GM12801 (cell line): ENCODE measurements around the gene IRGC.

Experiments
- TF ChIP-seq, protein P1 (sequence below): IDR thresholded peaks from one replicate; pipeline ENCODE4 v1.5.1; 2011; ENCODE audit warnings: control low read depth; ENCODE audit not compliant: insufficient read length; ENCODE audit errors: extremely low read depth

IRGC gene

DNA sequence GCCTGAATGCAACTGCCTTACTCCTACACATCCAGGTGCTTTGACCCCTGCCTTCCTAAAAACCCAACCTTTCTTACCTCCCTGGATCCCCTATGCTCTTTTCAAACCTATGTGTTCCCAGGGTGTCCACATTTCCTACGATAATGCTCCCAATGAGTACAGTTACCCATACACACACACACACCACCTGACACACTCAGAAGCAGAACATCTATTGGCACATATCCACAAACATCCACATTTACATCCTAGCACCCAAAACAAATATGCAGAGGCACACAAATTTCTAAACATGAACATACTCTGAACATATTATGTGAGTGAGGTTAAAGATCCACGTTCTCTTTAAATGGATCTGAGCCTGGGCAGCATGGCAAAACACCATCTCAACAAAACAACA, 23.5 kb upstream of the IRGC start:
- TF ChIP-seq, protein P1, sequence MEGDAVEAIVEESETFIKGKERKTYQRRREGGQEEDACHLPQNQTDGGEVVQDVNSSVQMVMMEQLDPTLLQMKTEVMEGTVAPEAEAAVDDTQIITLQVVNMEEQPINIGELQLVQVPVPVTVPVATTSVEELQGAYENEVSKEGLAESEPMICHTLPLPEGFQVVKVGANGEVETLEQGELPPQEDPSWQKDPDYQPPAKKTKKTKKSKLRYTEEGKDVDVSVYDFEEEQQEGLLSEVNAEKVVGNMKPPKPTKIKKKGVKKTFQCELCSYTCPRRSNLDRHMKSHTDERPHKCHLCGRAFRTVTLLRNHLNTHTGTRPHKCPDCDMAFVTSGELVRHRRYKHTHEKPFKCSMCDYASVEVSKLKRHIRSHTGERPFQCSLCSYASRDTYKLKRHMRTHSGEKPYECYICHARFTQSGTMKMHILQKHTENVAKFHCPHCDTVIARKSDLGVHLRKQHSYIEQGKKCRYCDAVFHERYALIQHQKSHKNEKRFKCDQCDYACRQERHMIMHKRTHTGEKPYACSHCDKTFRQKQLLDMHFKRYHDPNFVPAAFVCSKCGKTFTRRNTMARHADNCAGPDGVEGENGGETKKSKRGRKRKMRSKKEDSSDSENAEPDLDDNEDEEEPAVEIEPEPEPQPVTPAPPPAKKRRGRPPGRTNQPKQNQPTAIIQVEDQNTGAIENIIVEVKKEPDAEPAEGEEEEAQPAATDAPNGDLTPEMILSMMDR = no peak

DNA sequence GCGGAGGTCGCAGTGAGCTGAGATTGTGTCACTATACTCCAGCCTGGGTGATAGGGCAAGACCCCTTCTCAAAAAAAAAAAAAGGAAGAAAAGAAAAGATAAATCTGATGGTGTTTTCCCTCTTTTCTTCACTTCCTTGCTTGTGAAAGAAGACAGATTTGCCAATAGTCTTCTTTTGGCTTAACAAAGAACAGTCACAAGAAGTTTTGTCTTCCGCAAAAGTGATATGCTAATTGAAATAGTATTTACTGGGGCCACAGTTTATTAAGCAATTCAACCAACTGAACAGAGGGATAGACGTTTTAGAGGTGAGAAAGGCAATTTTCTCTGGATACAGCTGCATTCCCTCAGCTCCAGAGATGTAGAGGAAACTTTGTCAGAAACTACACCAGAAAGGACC, 23.0 kb upstream of the IRGC start:
- TF ChIP-seq, protein P1 = no peak

DNA sequence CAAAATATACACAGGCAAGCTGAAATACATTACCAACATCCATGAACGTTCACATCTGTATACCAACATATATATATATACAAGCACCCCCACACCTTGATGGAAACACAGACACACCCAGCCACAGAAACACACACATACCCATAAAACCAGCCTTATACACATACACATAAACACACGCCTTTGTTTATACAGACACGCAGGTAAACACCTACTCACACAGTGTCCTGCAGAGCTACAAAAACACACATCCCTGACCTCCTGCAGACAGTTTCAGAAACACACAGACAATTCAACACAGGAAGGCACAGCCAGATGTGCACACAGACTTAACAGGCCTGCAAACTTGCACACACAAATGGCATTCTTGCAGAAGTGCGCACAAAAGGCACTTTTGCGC, 21.3 kb upstream of the IRGC start:
- TF ChIP-seq, protein P1 = no peak

DNA sequence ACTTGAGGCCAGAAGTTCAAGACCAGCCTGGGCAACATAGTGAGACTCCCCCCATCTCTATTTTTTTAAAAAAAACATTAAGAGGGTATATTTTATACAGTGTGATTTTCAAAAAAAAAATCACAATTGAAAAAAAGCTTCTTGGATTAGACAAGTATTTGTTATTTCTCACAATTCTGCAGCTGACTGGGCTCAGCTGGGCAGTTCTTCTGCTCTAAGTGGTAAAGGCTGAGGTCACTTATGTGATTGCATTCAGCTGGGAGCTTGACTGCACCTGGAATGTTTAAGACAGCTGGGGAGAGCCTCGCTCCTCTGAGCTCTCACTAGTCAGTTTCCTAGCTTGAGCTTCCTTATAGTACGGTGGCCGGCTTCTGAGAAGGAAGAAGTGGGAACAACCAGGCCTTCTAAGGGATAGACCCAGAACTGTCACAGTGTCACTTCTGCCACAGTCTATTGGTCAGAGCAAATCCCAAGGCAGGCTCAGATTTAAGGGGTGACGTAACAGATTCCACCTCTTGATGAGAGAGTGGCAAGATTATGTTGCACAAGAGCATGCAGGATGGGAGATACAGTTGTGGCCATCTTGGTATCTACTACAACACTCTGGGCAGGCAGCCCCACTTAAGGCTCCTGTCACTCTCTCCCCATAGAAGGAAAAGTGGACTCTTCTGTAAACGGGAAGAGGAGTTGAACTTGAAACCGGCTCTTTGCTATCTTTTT, 19.7 kb upstream of the IRGC start:
- TF ChIP-seq, protein P1 = no peak

DNA sequence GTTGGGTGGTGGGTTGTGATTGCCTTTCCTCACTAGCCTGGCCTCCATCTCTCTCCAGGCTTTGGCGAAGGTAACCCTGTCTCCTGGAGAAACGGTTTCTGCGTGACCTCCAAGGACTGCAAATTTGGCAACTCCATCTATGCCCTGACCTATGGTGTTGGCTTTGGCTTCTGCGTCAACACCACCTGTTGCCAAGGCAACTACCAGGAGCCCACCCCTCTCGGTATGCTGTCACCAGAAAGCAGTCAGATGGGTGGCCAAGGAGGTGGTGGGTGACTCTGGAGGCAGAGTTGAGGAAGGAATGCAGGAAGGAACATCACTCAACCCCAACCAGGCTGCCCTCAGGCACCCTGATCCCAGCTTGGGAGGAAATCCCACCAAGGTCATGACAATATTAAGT, 18.6 kb upstream of the IRGC start:
- TF ChIP-seq, protein P1 = no peak

DNA sequence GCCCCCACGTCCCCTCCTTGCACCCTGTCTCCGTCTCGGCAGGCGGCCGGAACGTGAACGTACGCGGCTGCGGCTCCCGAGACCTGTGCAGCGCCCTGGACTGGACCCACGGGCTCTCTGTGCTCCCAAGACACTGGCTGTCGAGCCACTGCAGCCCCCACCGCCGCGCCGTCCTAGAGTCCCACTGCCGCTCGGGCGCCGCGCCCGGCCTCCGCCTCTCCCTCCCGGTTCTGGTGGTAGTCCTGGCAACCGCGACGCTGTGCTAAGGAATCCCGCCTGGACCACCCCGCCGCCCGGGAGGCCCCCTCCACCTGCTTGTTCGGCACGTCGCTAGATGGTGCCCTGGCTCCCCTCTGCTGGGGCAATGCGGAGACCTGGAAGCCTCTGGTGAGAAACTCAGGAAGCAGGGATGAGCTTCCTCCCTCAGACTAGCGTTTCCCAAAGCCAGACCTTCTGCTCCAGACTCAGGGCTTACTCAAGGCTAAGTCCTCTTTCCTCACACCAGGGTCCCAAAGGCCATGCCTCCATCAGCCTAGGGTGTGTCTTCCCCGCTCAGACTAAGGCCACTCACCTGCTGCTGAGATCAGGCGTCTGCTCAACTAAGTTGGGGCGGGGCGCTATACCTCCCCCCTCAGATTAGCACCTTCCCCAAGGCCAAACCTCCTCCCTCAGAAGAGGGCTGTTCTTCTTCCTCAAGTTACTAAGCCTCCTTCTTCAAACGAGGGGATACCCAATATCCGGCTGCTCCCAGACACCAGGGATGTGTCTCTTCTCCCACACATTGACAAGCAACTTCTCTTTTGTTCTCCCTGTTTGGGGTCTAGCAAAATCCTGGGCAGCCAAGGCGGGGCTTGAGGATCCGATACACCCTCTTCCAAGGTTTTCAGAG, 16.1 kb upstream of the IRGC start:
- TF ChIP-seq, protein P1 = no peak

DNA sequence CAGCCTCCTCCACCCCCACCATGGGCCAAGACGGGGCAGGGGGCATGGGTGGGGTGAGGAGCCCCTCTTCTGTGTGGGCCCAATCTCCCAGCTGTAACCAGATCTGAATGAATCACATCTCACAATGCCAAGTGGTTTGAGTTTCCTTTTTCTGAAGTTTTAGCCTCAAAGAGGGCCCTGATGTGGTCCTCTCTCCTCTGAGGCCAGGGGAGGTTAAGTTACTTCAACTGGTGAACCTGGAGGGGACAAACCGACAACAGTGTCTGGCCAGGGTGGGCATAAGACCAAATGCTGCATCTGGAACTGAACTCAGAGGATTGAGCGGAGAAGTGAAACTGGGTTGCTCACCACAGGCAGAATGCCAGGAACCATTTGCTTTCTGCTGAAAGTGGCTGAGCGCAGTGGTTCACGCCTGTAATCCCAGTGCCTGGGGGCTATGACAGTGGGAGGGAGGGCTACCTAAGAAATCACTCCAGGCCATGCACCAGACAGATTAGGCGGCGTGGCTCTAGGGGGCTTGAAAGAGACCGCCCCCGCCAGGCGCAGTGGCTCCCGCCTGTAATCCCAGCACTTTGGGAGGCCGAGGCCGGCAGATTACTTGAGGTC, 15.4 kb upstream of the IRGC start:
- TF ChIP-seq, protein P1 = no peak
